Activated CD8-positive, alpha-beta memory T cell treated with anti-CD3 and anti-CD28 coated beads for 24 hours (primary cell): Measurements from ENCODE around the gene PUS1.
A peak's percentile ranks its signal among the peaks of the same experiment; 100 is the strongest.

ENCODE experiments used
- DNase-seq: peaks from one replicate; pipeline ENCODE4 v3.0.0-alpha.2; 2020

Gene PUS1

GRCh38 chr12:131917139-131917710, 11.9 kb upstream of the PUS1 start:
- DNase-seq: no peak

- DNase-seq: no peak
Measured at GRCh38 chr12:131917711-131918306, 11.3 kb upstream of the PUS1 start.

- DNase-seq: no peak
Measured at GRCh38 chr12:131918311-131919050, 10.6 kb upstream of the PUS1 start.

GRCh38 chr12:131919051-131919347, 10.1 kb upstream of the PUS1 start:
- no peak for DNase-seq

GRCh38 chr12:131919366-131920156, 9.5 kb upstream of the PUS1 start:
- DNase-seq: no peak

GRCh38 chr12:131920157-131920508, 8.9 kb upstream of the PUS1 start:
- no peak for DNase-seq

- no peak for DNase-seq
Measured at GRCh38 chr12:131920902-131921840, 7.9 kb upstream of the PUS1 start.

GRCh38 chr12:131921866-131922769, 7.0 kb upstream of the PUS1 start:
- DNase-seq: no peak

GRCh38 chr12:131922772-131923171, 6.3 kb upstream of the PUS1 start:
- no peak for DNase-seq

GRCh38 chr12:131923260-131923659, 5.8 kb upstream of the PUS1 start:
- DNase-seq: no peak

- no peak for DNase-seq
Measured at GRCh38 chr12:131927110-131928079, 1.7 kb upstream of the PUS1 start.

- no peak for DNase-seq
Measured at GRCh38 chr12:131928080-131928710, 881 bp upstream of the PUS1 start.

- peak; percentile 71 for DNase-seq
Measured at GRCh38 chr12:131929581-131930456, 743 bp downstream of the PUS1 start.

- DNase-seq: no peak
Measured at GRCh38 chr12:131930510-131930909, 1.4 kb downstream of the PUS1 start.

- no peak for DNase-seq
Measured at GRCh38 chr12:131933387-131933786, 4.3 kb downstream of the PUS1 start.

GRCh38 chr12:131934535-131934934, 5.5 kb downstream of the PUS1 start:
- no peak for DNase-seq

GRCh38 chr12:131938082-131938481, 9.0 kb downstream of the PUS1 start:
- no peak for DNase-seq

GRCh38 chr12:131939007-131939406, 9.9 kb downstream of the PUS1 start:
- no peak for DNase-seq

- DNase-seq: no peak
Measured at GRCh38 chr12:131940141-131940547, 11.1 kb downstream of the PUS1 start.
